Ascending aorta (tissue), 2 donors: Measurements from ENCODE around the gene NFAM1. TPM values are rescaled to one million over a fixed set of nuclear protein-coding genes. Genes with fewer than 3 reads are reported as not detected.

ENCODE experiments used
- DNase-seq, 2 donors: peaks; one replicate each; pipeline ENCODE4 v3.0.0-alpha.2; 2019; ENCODE audit warnings: low spot score in 2 of 2
- H3K27ac ChIP-seq, 2 donors: fragments of 200-600 bp; sonication (generic); one replicate each; pipeline ENCODE4 v1.5.1; 2016 to 2017; ENCODE audit warnings: mild to moderate bottlenecking in 1 of 2
- H3K27me3 ChIP-seq: fragments of 200-600 bp; sonication (generic); one replicate; pipeline ENCODE4 v1.5.1; 2017
- H3K36me3 ChIP-seq, 2 donors: fragments of 200-600 bp; sonication (generic); one replicate each; pipeline ENCODE4 v1.5.1; 2016
- H3K4me1 ChIP-seq, 2 donors: fragments of 200-600 bp; sonication (generic); one replicate each; pipeline ENCODE4 v1.5.1; 2016 to 2017; ENCODE audit warnings: mild to moderate bottlenecking in 1 of 2
- H3K4me3 ChIP-seq, 2 donors: fragments of 200-600 bp; sonication (generic); one replicate each; pipeline ENCODE4 v1.5.1; 2016 to 2017; ENCODE audit warnings: mild to moderate bottlenecking in 1 of 2
- H3K9me3 ChIP-seq, 2 donors: fragments of 200-600 bp; sonication (generic); one replicate each; pipeline ENCODE4 v1.5.1; 2016
- intact Hi-C: fragments of 100-400 bp; cut with DNase I; formaldehyde crosslinking; loops from one replicate; pipeline ENCODE4 v1.15.1; 2023
- total RNA-seq: library from RNA; depleted of rRNA; stranded (reverse); fragments of >200 nt; gene quantifications from one replicate; pipeline ENCODE4 v1.1.0, GENCODE V29; 2016
- TF ChIP-seq, protein P1 (sequence below), 3 experiments: fragments of 200-600 bp in 2 of 3; fragments of 450-650 bp in 1 of 3; sonication (generic) in 2 of 3; IDR thresholded peaks; one replicate each; pipeline ENCODE4 v1.5.1; 2016 to 2019; ENCODE audit warnings: antibody characterized with exemption in 3 of 3, mild to moderate bottlenecking in 1 of 3, moderate library complexity in 1 of 3

Gene NFAM1
- total RNA-seq, 1 donor from 2014 or later, result 1.5 TPM

DNA sequence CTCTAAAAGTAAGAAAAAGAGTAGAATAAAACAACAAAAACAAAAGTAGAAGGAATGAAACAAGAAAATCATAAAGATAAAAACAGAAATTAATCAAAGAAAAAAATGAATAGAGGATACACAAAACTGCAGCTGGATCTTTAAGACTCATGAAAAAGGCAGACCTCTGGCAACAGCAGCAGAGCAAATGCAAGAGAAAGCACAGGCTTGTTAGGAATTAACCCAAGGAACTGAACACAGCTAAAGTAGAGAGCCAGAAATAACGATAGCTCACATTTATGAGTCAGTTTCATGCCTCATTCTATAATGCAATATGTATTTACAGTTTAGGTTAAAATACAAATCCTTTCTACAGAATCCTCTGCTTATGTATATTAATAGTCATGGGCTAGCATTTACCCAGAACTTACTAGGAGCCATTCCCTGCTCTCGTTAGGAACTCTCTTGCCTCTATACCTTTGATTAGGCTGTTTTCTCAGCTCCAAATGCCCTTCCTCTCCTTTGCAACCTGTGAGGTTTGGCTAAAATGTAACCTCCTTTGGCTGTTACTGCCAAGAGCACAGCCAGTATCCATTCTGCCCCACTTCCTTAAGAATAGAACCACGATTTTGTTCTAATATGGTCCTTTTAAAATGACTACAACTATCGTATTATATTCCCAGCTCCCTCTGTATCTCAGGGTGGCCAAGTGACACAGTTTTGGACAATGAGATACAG lies 38.3 kb upstream of the NFAM1 start:
- Histone ChIP-seq H3K27ac (no peak overlapping the region), H3K4me3 (no peak overlapping the region), H3K4me1 (no peaks in the 10 kb centered on the region), H3K27me3 (no peaks in the 10 kb centered on the region), H3K9me3 (no peaks in the 10 kb centered on the region), H3K36me3 (no peaks in the 10 kb centered on the region)
- DNase-seq, result no peak
- TF ChIP-seq, protein P1, sequence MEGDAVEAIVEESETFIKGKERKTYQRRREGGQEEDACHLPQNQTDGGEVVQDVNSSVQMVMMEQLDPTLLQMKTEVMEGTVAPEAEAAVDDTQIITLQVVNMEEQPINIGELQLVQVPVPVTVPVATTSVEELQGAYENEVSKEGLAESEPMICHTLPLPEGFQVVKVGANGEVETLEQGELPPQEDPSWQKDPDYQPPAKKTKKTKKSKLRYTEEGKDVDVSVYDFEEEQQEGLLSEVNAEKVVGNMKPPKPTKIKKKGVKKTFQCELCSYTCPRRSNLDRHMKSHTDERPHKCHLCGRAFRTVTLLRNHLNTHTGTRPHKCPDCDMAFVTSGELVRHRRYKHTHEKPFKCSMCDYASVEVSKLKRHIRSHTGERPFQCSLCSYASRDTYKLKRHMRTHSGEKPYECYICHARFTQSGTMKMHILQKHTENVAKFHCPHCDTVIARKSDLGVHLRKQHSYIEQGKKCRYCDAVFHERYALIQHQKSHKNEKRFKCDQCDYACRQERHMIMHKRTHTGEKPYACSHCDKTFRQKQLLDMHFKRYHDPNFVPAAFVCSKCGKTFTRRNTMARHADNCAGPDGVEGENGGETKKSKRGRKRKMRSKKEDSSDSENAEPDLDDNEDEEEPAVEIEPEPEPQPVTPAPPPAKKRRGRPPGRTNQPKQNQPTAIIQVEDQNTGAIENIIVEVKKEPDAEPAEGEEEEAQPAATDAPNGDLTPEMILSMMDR (IDR thresholded peaks at IDR 0.05), result no peak
- intact Hi-C loops, result no loop called here

DNA sequence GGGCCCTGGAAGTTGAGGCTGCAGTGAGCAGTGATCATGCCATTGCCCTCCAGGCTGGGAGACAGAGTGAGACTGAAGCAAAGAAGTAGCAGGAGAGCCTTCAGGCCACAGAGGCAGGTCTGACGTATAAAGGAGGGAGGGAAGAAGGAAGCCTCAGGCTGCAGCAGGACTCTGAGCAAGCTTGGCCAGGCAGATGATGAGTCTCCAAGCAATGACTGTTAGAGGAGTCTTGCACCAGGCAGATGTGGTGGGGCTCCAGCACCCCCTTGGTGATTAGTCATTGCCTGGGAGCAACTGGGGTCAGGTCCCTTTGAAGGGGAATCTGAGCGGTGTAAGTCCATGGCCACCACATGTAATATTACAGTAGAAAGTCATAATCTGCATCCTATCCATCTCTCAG lies 36.6 kb upstream of the NFAM1 start:
- no peak for DNase-seq
- Histone ChIP-seq H3K9me3 (no peaks in the 10 kb centered on the region), H3K36me3 (no peaks in the 10 kb centered on the region), H3K27ac (no peak overlapping the region), H3K4me1 (no peaks in the 10 kb centered on the region), H3K4me3 (no peak overlapping the region), H3K27me3 (no peaks in the 10 kb centered on the region)
- intact Hi-C loops, result no loop called here
- TF ChIP-seq, protein P1 (IDR thresholded peaks at IDR 0.05), result no peak

DNA sequence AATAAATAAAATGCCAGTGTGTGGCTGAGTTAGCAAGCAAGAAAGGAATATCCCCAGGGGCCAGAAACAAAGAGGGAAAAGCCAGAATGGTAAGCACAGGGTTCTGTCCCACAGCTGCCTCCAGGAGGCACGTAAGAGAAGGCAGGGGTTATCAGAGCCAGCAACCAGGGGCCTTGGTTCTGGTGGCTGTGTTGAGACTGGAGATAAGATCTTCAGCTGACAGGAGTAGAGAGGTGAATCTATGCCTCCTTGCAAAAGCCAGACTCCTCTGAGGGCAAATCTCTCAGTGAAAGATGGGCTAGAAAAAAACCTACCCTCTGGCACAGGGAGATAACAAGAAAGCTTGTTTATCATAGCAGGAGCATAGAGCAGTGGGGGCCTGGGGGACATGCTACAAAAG lies 29.8 kb upstream of the NFAM1 start:
- Histone ChIP-seq H3K27me3 (no peaks in the 10 kb centered on the region), H3K27ac (no peak overlapping the region)
- intact Hi-C loops, result no loop called here

DNA sequence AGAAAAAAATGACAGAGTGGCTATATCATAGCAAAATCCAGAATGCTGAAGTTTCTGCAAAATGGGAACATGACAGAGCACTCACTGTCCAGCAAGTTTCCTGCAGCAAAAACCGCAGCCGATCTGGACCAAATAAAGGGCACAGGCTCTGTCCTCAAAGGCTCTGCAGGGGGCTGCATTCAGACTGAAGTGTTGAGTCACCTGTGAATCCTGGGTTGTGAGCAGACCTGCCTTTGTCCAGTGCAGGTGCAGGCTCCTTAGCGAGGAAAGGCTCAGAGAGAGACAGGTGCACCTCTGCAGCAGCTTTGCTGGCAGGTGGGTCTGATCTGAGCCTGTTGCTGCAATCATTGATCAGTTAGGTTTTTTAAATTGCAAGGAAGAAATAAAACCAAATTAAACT lies 29.3 kb upstream of the NFAM1 start:
- Histone ChIP-seq H3K27ac (no peak overlapping the region), H3K27me3 (no peaks in the 10 kb centered on the region), H3K36me3 (no peaks in the 10 kb centered on the region), H3K9me3 (no peaks in the 10 kb centered on the region), H3K4me3 (no peak overlapping the region), H3K4me1 (no peaks in the 10 kb centered on the region)
- intact Hi-C loops, result no loop called here
- TF ChIP-seq, protein P1 (IDR thresholded peaks at IDR 0.05), result no peak
- no peak for DNase-seq

More for the DNA sequence above, 29.8 kb upstream of the NFAM1 start:
- no peak for DNase-seq
- Histone ChIP-seq H3K4me1 (no peaks in the 10 kb centered on the region), H3K9me3 (no peaks in the 10 kb centered on the region), H3K36me3 (no peaks in the 10 kb centered on the region), H3K4me3 (no peak overlapping the region)
- TF ChIP-seq, protein P1 (IDR thresholded peaks at IDR 0.05), result no peak

DNA sequence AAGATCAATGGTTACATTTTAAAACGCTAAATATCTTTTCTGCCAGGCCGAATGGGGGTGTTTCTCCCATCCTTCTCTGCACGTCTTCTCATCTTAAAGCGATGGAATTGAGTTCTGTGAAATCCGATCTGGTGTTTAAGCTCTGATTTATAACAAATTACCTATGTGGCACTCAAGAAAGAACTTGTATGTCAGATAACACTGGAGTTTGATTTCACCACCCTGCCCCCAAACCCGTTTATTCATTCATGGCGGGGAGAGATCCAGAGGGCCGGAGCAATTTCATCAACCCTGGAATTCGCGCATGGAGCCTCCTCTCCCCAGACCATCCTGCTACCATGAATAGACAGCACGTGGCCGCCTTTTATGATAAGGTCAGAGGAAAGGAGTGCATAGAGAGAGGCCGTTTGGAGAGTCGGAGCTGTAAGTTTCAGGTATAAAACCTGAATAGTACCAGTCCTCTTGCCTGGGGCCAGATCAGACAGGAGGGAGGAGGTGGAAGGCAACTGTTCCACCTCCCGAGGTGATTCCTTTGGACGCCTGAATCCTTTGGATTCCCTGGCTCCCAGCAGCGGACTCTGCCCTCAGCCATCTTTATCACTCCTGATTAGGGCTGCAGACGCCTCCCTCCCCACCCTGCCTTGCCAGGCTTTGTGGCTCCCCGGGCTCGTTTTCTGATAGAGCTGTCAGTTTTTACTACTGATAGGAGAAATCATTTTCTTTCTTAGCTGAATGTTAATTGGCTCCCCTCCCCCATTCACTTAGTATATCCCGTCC lies 27.3 kb upstream of the NFAM1 start:
- TF ChIP-seq, protein P1 (IDR thresholded peaks at IDR 0.05), result no peak
- no peaks in the 10 kb centered on the region for H3K9me3 ChIP-seq
- H3K27me3 ChIP-seq, result no peaks in the 10 kb centered on the region
- H3K27ac ChIP-seq, result no peak overlapping the region
- no peaks in the 10 kb centered on the region for H3K36me3 ChIP-seq
- H3K4me3 ChIP-seq, result no peak overlapping the region
- DNase-seq, result no peak
- no peaks in the 10 kb centered on the region for H3K4me1 ChIP-seq
- intact Hi-C loops, result no loop called here
